MM.1S (cell line): ENCODE measurements around the gene ANP32A.

ENCODE experiments used
- DNase-seq: peaks from one replicate; pipeline ENCODE4 v3.0.0-alpha.2; 2015
- H2AFZ ChIP-seq: fragments of 300-600 bp; sonication (generic); 2 replicates; pipeline ENCODE4 v1.6.0; 2016; ENCODE audit warnings: antibody characterized with exemption, low read length
- H3F3A ChIP-seq: fragments of 300-600 bp; sonication (generic); 2 replicates; pipeline ENCODE4 v1.6.1; 2016; ENCODE audit warnings: mild to moderate bottlenecking, antibody characterized with exemption, low read length, moderate library complexity, mixed read lengths; ENCODE audit not compliant: insufficient read depth
- H3K27ac ChIP-seq: fragments of 300-600 bp; sonication (generic); 2 replicates; pipeline ENCODE4 v1.5.1; 2016; ENCODE audit warnings: mild to moderate bottlenecking, low read length
- H3K27me3 ChIP-seq: fragments of 300-600 bp; sonication (generic); replicated peaks from 2 replicates; pipeline ENCODE4 v1.6.0; 2016; ENCODE audit warnings: low read length; ENCODE audit not compliant: insufficient read depth
- H3K36me3 ChIP-seq: fragments of 300-600 bp; sonication (generic); replicated peaks from 2 replicates; pipeline ENCODE4 v1.6.1; 2016; ENCODE audit warnings: mild to moderate bottlenecking, low read length, mixed read lengths; ENCODE audit not compliant: insufficient read depth
- H3K4me1 ChIP-seq: fragments of 300-600 bp; sonication (generic); 2 replicates; pipeline ENCODE4 v1.6.1; 2016; ENCODE audit warnings: low read length, mixed read lengths
- H3K4me2 ChIP-seq: fragments of 300-600 bp; sonication (generic); 2 replicates; pipeline ENCODE4 v1.6.0; 2016; ENCODE audit warnings: low read depth, low read length
- H3K4me3 ChIP-seq: fragments of 300-600 bp; sonication (generic); 2 replicates; pipeline ENCODE4 v1.5.1; 2016; ENCODE audit warnings: low read length, mixed read lengths
- H3K79me2 ChIP-seq: fragments of 300-600 bp; sonication (generic); 2 replicates; pipeline ENCODE4 v1.6.1; 2016; ENCODE audit warnings: mixed run types, low read length, mixed read lengths
- H3K9ac ChIP-seq: fragments of 300-600 bp; sonication (generic); 2 replicates; pipeline ENCODE4 v1.6.1; 2016; ENCODE audit warnings: low read length, mixed read lengths
- H3K9me2 ChIP-seq: fragments of 300-600 bp; sonication (generic); replicated peaks from 2 replicates; pipeline ENCODE4 v1.6.1; 2016; ENCODE audit warnings: mild to moderate bottlenecking, low read length, mixed read lengths; ENCODE audit not compliant: insufficient read depth
- H3K9me3 ChIP-seq: fragments of 300-600 bp; sonication (generic); replicated peaks from 2 replicates; pipeline ENCODE4 v1.6.1; 2016; ENCODE audit warnings: mild to moderate bottlenecking, low read length, mixed read lengths; ENCODE audit not compliant: insufficient read depth
- H4K20me1 ChIP-seq: fragments of 300-600 bp; sonication (generic); 2 replicates; pipeline ENCODE4 v1.6.1; 2016; ENCODE audit warnings: mild to moderate bottlenecking, low read length, moderate library complexity, mixed read lengths; ENCODE audit not compliant: insufficient read depth
- EZH2 ChIP-seq: fragments of 300-600 bp; sonication (generic); optimal IDR thresholded peaks from 2 replicates; pipeline ENCODE3; 2017; ENCODE audit warnings: low read depth, mild to moderate bottlenecking, antibody characterized with exemption, low read length, mixed read lengths
- EZH2phosphoT487 ChIP-seq: fragments of 300-600 bp; sonication (generic); IDR thresholded peaks from 2 replicates; pipeline ENCODE4 v1.6.1; 2018; ENCODE audit warnings: antibody characterized with exemption, low read length
- TF ChIP-seq, protein P1 (sequence below): fragments of 300-600 bp; sonication (generic); IDR thresholded peaks from 2 replicates; pipeline ENCODE4 v1.5.1; 2016; ENCODE audit warnings: antibody characterized with exemption, low read length, mixed read lengths

ANP32A gene

DNA sequence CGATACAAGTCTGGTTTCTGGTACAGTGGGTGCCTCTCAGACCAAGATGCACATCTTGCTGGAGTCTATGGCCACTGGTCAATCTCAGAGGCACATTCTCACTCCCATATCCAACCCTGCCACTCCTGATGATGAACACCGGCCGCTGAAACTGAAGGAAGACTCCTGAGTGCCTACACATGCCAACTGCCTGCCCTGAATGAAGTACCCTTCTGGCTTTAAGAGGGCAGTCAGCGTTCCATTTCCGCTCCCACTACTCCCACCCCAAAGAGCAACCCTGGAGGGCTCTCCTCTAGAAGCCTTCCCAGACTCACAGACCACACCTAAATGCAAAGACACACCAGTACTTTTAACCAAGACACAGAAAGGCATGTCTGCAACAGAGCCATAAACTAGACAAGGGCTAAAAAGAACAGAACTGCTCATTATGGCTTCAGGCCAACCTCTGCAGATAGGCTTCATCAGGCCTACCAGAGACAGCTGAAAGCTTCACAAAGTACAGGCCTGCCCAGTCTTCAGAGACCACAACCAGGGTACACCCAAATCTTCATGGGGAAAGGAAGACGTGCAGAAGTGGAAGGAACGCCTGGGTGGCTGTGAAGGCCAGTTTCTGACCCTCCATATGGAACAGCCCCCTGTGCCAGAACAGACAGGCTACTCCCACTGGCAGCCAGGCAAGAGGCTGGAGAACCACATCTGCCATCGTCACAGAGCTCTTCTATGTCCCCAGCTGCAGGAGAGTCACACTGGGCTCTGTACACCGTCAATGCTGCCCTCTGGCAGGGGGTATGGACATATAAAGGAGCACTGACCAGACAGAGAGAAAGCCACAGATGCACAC is 14.3 kb downstream of the ANP32A start:
- no peak overlapping the region for H3K9ac ChIP-seq
- no peaks in the 10 kb centered on the region for H3K4me1 ChIP-seq
- no peaks in the 10 kb centered on the region for H3K36me3 ChIP-seq
- no peak overlapping the region for H3K4me3 ChIP-seq
- H4K20me1 ChIP-seq = peaks cover 84% of the 10 kb centered on the region
- no peak overlapping the region for H3K4me2 ChIP-seq
- peaks cover 100% of the 10 kb centered on the region for H3K79me2 ChIP-seq
- no peaks in the 10 kb centered on the region for H3K9me3 ChIP-seq
- H2AFZ ChIP-seq = no peak overlapping the region
- H3K27ac ChIP-seq = no peak overlapping the region
- TF ChIP-seq, protein P1, sequence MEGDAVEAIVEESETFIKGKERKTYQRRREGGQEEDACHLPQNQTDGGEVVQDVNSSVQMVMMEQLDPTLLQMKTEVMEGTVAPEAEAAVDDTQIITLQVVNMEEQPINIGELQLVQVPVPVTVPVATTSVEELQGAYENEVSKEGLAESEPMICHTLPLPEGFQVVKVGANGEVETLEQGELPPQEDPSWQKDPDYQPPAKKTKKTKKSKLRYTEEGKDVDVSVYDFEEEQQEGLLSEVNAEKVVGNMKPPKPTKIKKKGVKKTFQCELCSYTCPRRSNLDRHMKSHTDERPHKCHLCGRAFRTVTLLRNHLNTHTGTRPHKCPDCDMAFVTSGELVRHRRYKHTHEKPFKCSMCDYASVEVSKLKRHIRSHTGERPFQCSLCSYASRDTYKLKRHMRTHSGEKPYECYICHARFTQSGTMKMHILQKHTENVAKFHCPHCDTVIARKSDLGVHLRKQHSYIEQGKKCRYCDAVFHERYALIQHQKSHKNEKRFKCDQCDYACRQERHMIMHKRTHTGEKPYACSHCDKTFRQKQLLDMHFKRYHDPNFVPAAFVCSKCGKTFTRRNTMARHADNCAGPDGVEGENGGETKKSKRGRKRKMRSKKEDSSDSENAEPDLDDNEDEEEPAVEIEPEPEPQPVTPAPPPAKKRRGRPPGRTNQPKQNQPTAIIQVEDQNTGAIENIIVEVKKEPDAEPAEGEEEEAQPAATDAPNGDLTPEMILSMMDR = no peak
- TF ChIP-seq EZH2phosphoT487 (no peak), EZH2 (no peak)
- H3F3A ChIP-seq = no peaks in the 10 kb centered on the region
- H3K9me2 ChIP-seq = no peaks in the 10 kb centered on the region
- H3K27me3 ChIP-seq = no peaks in the 10 kb centered on the region
- no peak for DNase-seq

DNA sequence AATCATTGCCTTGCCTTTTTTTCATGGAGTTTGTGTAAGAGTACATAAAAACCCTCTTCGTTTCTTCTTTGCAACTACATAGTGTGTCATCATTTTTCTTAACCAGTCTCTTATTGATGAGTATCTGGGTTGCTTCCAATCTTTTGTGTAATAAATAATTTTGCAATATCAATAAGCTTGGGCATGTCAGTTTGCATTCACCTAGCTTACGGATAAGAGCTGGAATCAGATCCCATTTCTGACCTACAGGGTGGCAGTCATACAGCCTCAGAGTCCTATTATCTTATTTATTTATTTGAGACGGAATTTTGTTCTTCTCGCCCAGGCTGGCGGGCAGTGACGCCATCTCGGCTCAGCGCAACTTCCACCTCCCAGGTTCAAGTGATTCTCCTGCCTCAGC is 18.3 kb downstream of the ANP32A start:
- H3K9ac ChIP-seq = no peak overlapping the region
- no peak overlapping the region for H3K4me3 ChIP-seq
- H3K27ac ChIP-seq = no peak overlapping the region
- no peak overlapping the region for H2AFZ ChIP-seq
- H3K4me2 ChIP-seq = no peak overlapping the region
- H3F3A ChIP-seq = no peaks in the 10 kb centered on the region
- H3K9me2 ChIP-seq = no peaks in the 10 kb centered on the region
- TF ChIP-seq EZH2phosphoT487 = no peak
- TF ChIP-seq, protein P1 = no peak
- no peak for TF ChIP-seq EZH2
- no peak for DNase-seq
- peaks cover 99% of the 10 kb centered on the region for H3K79me2 ChIP-seq
- H3K9me3 ChIP-seq = no peaks in the 10 kb centered on the region
- peaks cover 5% of the 10 kb centered on the region; the same call in 1 of the 2 replicates for H3K36me3 ChIP-seq
- H3K4me1 ChIP-seq = 0 out of 2 replicates have a peak, but pooled peaks cover 9% of the 10 kb centered on the region
- peaks cover 71% of the 10 kb centered on the region for H4K20me1 ChIP-seq
- no peaks in the 10 kb centered on the region for H3K27me3 ChIP-seq

DNA sequence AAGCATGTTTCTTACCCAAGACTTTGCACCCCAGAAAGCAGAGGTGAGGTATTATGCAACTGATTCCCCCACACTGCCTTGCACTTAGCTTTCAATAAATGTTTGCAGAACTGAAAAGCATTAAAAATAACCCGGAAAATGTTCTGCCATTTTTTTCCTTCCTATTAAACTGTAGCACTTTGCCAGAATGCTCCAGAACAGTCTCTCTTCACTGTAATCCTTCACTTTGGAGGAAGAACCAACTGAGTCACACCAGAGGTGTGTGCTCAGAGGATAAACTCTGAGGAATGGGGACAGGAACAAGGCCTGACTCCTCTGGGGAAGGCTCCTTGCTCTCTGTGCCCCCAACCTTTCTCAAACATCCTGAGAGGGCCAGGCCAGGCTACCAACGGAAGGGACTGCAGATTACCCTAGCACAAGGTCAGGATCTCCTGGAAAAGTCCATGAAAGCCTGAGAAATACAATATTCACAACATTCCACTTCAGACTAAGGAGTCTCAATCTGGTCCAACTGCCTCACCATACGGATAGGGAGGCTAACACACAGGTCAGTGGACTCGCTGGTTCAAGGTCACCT is 19.0 kb downstream of the ANP32A start:
- Histone ChIP-seq H3K4me2 (no peak overlapping the region), H3K4me1 (0 out of 2 replicates have a peak, but pooled peaks cover 14% of the 10 kb centered on the region), H3K9me2 (no peaks in the 10 kb centered on the region)

More for the DNA sequence above, 19.0 kb downstream of the ANP32A start:
- H3K9me3 ChIP-seq = no peaks in the 10 kb centered on the region
- peaks cover 99% of the 10 kb centered on the region for H3K79me2 ChIP-seq
- peaks cover 64% of the 10 kb centered on the region for H4K20me1 ChIP-seq
- H2AFZ ChIP-seq = no peak overlapping the region
- H3F3A ChIP-seq = peaks cover 2% of the 10 kb centered on the region; the same call in 1 of the 2 replicates
- H3K27ac ChIP-seq = no peak overlapping the region
- TF ChIP-seq, protein P1 = no peak
- TF ChIP-seq EZH2phosphoT487 (no peak), EZH2 (no peak)
- H3K4me3 ChIP-seq = no peak overlapping the region
- H3K9ac ChIP-seq = no peak overlapping the region
- no peaks in the 10 kb centered on the region for H3K27me3 ChIP-seq
- peaks cover 5% of the 10 kb centered on the region; the same call in 1 of the 2 replicates for H3K36me3 ChIP-seq
- DNase-seq = no peak
